WTC11 (cell line): ENCODE measurements around the gene FOXP1. TPM values are rescaled to one million over a fixed set of nuclear protein-coding genes. Genes with fewer than 3 reads are reported as not detected.

Source experiments
- ATAC-seq: fragments of 200-7000 bp; cut with Tn5 transposase; 2 replicates; pipeline ENCODE4 v1.10.0; 2021; ENCODE audit warnings: mild to moderate bottlenecking, moderate library complexity
- CTCF ChIA-PET: fragments of 300-600 bp; sonication (Branson Sonifier 250); formaldehyde crosslinking; loops from one replicate; lab custom pipeline; 2021; ENCODE audit warnings: antibody characterized with exemption; lab: Charles Lee
- POLR2A ChIA-PET: fragments of 350-600 bp; sonication (Branson Sonifier 250); formaldehyde crosslinking; loops from one replicate; lab custom pipeline; 2021; ENCODE audit warnings: antibody characterized with exemption; lab: Charles Lee
- DNase-seq: peaks from one replicate; pipeline ENCODE4 v3.0.0; 2021; ENCODE audit warnings: low spot score
- H3K27ac Mint-ChIP-seq: 2 replicates; pipeline ENCODE4 v1.8.0; 2021; ENCODE audit warnings: mixed read lengths
- H3K27me3 Mint-ChIP-seq: 2 replicates; pipeline ENCODE4 v1.8.0; 2021; ENCODE audit warnings: low read depth, mild to moderate bottlenecking, moderate library complexity, mixed read lengths
- H3K36me3 Mint-ChIP-seq: 2 replicates; pipeline ENCODE4 v1.8.0; 2021; ENCODE audit warnings: mixed read lengths
- H3K4me1 Mint-ChIP-seq: 2 replicates; pipeline ENCODE4 v1.8.0; 2022; ENCODE audit warnings: mixed read lengths
- H3K4me3 Mint-ChIP-seq: 2 replicates; pipeline ENCODE4 v1.8.0; 2021; ENCODE audit warnings: mild to moderate bottlenecking, moderate library complexity, mixed read lengths
- H3K9me3 Mint-ChIP-seq: 2 replicates; pipeline ENCODE4 v1.8.0; 2021; ENCODE audit warnings: mixed read lengths
- ATF1 ChIP-seq: sonication (generic); formaldehyde crosslinking; IDR thresholded peaks from 2 replicates; pipeline ENCODE4 v1.8.1; 2023; ENCODE audit warnings: mild to moderate bottlenecking, moderate library complexity, missing genetic modification reagents
- CBFB ChIP-seq: sonication (generic); formaldehyde crosslinking; IDR thresholded peaks from 2 replicates; pipeline ENCODE4 v1.8.1; 2022; ENCODE audit warnings: mild to moderate bottlenecking, low read depth, missing genetic modification reagents
- ELF4 ChIP-seq: sonication (generic); formaldehyde crosslinking; IDR thresholded peaks from 2 replicates; pipeline ENCODE4 v1.8.1; 2022; ENCODE audit warnings: low read depth, mild to moderate bottlenecking, moderate library complexity, missing genetic modification reagents
- EMX1 ChIP-seq: fragments of 250-450 bp; sonication (Bioruptor Pico); IDR thresholded peaks from 2 replicates; pipeline ENCODE4 v1.8.0; 2021; ENCODE audit warnings: mild to moderate bottlenecking
- HMGXB4 ChIP-seq: sonication (generic); formaldehyde crosslinking; IDR thresholded peaks from 2 replicates; pipeline ENCODE4 v1.8.1; 2023; ENCODE audit warnings: mild to moderate bottlenecking, moderate library complexity, missing genetic modification reagents
- JAZF1 ChIP-seq: fragments of 250-450 bp; sonication (Bioruptor Pico); IDR thresholded peaks from 2 replicates; pipeline ENCODE4 v1.9.0; 2021; ENCODE audit warnings: moderate library complexity, mild to moderate bottlenecking, inconsistent platforms
- MXD4 ChIP-seq: fragments of 250-450 bp; sonication (Bioruptor Pico); IDR thresholded peaks from 2 replicates; pipeline ENCODE4 v1.8.0; 2021; ENCODE audit warnings: mild to moderate bottlenecking, moderate library complexity, borderline replicate concordance
- MYBL2 ChIP-seq: sonication (generic); formaldehyde crosslinking; IDR thresholded peaks from 2 replicates; pipeline ENCODE4 v1.8.1; 2023; ENCODE audit warnings: mild to moderate bottlenecking, moderate library complexity, missing genetic modification reagents
- NFATC4 ChIP-seq: fragments of 250-450 bp; sonication (Bioruptor Pico); IDR thresholded peaks from 2 replicates; pipeline ENCODE4 v1.9.0; 2021; ENCODE audit warnings: mild to moderate bottlenecking
- NFE2L1 ChIP-seq: sonication (generic); formaldehyde crosslinking; IDR thresholded peaks from 2 replicates; pipeline ENCODE4 v1.8.1; 2023; ENCODE audit warnings: missing genetic modification reagents
- NR2C2 ChIP-seq: sonication (generic); formaldehyde crosslinking; IDR thresholded peaks from 2 replicates; pipeline ENCODE4 v1.8.0; 2022; ENCODE audit warnings: mild to moderate bottlenecking, missing genetic modification reagents
- PRRX2 ChIP-seq: fragments of 250-450 bp; sonication (Bioruptor Pico); IDR thresholded peaks from 2 replicates; pipeline ENCODE4 v1.8.0; 2021; ENCODE audit warnings: mild to moderate bottlenecking
- RELA ChIP-seq: sonication (generic); formaldehyde crosslinking; IDR thresholded peaks from 2 replicates; pipeline ENCODE4 v1.8.1; 2022; ENCODE audit warnings: missing genetic modification reagents, mild to moderate bottlenecking, borderline replicate concordance
- SMAD3 ChIP-seq: sonication (generic); formaldehyde crosslinking; IDR thresholded peaks from 2 replicates; pipeline ENCODE4 v1.8.0; 2022; ENCODE audit warnings: missing genetic modification reagents, mild to moderate bottlenecking, borderline replicate concordance
- SOX15 ChIP-seq: fragments of 250-450 bp; sonication (Bioruptor Pico); IDR thresholded peaks from 2 replicates; pipeline ENCODE4 v1.9.0; 2021; ENCODE audit warnings: mild to moderate bottlenecking
- ZBTB43 ChIP-seq: sonication (generic); formaldehyde crosslinking; IDR thresholded peaks from 2 replicates; pipeline ENCODE4 v1.8.1; 2023; ENCODE audit warnings: mild to moderate bottlenecking, missing genetic modification reagents
- ZNF121 ChIP-seq: sonication (generic); formaldehyde crosslinking; IDR thresholded peaks from 2 replicates; pipeline ENCODE4 v1.8.0; 2023; ENCODE audit warnings: missing genetic modification reagents
- ZNF416 ChIP-seq: fragments of 250-450 bp; sonication (Bioruptor Pico); IDR thresholded peaks from 2 replicates; pipeline ENCODE4 v1.9.0; 2021; ENCODE audit warnings: mild to moderate bottlenecking, inconsistent platforms
- ZNF423 ChIP-seq: fragments of 250-450 bp; sonication (Bioruptor Pico); IDR thresholded peaks from 2 replicates; pipeline ENCODE4 v2.1.2; 2022; ENCODE audit warnings: mild to moderate bottlenecking, moderate library complexity
- total RNA-seq: library from RNA; stranded (reverse); gene quantifications from 3 replicates; pipeline ENCODE4 v1.2.3, GENCODE V29; 2021
- TF ChIP-seq, protein P1 (sequence below): sonication (generic); formaldehyde crosslinking; IDR thresholded peaks from 2 replicates; pipeline ENCODE4 v1.8.1; 2023; ENCODE audit warnings: mild to moderate bottlenecking, missing genetic modification reagents, borderline replicate concordance
- TF ChIP-seq, protein P2 (sequence below): fragments of 250-450 bp; sonication (Bioruptor Pico); IDR thresholded peaks from 2 replicates; pipeline ENCODE4 v1.9.0; 2021; ENCODE audit warnings: mild to moderate bottlenecking, borderline replicate concordance

The FOXP1 gene
- total RNA-seq, 1 experiment from 2014 or later, result 25.8 TPM

DNA sequence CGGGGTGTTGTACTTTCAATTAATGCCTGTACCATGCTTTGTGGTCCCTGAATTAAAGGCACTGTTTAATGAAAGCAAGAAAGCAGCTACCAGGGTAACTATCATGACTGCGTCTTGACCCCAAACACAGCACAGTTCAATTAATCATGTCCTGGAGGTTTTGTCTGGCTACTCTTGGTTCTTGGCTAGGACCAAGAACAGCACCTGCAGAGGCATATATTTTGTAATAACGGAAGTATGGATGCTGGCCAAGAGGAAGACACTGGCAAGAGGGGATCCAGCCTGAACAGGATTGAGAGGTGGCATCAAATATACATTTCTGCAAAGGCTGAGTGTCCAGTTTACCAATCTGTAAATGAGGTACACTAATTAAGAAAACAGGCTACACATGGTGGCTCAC, 119.9 kb downstream of the FOXP1 start (continued):
- no peak for TF ChIP-seq NFATC4
- no peak for TF ChIP-seq ZNF423 (CRISPR knock-in tag)
- TF ChIP-seq ZNF416 (CRISPR knock-in tag), result no peak
- no peak for TF ChIP-seq SOX15 (CRISPR knock-in tag)
- no peak for TF ChIP-seq CBFB
- no peak for TF ChIP-seq RELA (CRISPR knock-in tag)

DNA sequence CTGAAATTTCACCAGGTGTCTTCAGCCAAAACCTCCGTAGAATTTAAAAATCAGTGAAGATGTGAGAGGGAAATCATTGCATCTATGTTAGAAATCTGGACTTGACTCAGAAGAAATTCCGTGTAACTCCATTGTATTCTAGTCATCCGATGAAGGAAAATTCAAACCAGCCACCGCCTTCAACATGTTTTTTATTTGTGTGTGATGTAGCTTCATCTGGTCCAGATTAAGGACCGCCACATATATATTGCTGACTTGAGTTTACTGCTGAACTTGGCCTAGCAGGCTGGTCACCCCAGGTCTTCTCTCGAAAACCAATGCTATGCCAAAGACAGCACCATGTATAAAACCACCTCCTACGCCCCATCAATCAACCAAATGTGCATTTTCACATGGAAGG, 120.9 kb downstream of the FOXP1 start:
- Mint-ChIP-seq H3K27me3 (no peaks in the 10 kb centered on the region), H3K4me3 (no peak overlapping the region), H3K27ac (no peak overlapping the region), H3K9me3 (no peaks in the 10 kb centered on the region), H3K4me1 (peaks cover 26% of the 10 kb centered on the region), H3K36me3 (no peaks in the 10 kb centered on the region)
- ChIA-PET POLR2A (no interaction called here), CTCF (no interaction called here)
- TF ChIP-seq MYBL2 (CRISPR knock-in tag), result no peak
- no peak for TF ChIP-seq SMAD3
- TF ChIP-seq ZNF121 (CRISPR knock-in tag), result no peak
- TF ChIP-seq, protein P1, sequence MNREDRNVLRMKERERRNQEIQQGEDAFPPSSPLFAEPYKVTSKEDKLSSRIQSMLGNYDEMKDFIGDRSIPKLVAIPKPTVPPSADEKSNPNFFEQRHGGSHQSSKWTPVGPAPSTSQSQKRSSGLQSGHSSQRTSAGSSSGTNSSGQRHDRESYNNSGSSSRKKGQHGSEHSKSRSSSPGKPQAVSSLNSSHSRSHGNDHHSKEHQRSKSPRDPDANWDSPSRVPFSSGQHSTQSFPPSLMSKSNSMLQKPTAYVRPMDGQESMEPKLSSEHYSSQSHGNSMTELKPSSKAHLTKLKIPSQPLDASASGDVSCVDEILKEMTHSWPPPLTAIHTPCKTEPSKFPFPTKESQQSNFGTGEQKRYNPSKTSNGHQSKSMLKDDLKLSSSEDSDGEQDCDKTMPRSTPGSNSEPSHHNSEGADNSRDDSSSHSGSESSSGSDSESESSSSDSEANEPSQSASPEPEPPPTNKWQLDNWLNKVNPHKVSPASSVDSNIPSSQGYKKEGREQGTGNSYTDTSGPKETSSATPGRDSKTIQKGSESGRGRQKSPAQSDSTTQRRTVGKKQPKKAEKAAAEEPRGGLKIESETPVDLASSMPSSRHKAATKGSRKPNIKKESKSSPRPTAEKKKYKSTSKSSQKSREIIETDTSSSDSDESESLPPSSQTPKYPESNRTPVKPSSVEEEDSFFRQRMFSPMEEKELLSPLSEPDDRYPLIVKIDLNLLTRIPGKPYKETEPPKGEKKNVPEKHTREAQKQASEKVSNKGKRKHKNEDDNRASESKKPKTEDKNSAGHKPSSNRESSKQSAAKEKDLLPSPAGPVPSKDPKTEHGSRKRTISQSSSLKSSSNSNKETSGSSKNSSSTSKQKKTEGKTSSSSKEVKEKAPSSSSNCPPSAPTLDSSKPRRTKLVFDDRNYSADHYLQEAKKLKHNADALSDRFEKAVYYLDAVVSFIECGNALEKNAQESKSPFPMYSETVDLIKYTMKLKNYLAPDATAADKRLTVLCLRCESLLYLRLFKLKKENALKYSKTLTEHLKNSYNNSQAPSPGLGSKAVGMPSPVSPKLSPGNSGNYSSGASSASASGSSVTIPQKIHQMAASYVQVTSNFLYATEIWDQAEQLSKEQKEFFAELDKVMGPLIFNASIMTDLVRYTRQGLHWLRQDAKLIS (CRISPR knock-in tag), result no peak
- no peak for TF ChIP-seq ATF1
- no peak for TF ChIP-seq ZNF423 (CRISPR knock-in tag)
- TF ChIP-seq MXD4, result no peak
- TF ChIP-seq HMGXB4, result no peak
- TF ChIP-seq, protein P2, sequence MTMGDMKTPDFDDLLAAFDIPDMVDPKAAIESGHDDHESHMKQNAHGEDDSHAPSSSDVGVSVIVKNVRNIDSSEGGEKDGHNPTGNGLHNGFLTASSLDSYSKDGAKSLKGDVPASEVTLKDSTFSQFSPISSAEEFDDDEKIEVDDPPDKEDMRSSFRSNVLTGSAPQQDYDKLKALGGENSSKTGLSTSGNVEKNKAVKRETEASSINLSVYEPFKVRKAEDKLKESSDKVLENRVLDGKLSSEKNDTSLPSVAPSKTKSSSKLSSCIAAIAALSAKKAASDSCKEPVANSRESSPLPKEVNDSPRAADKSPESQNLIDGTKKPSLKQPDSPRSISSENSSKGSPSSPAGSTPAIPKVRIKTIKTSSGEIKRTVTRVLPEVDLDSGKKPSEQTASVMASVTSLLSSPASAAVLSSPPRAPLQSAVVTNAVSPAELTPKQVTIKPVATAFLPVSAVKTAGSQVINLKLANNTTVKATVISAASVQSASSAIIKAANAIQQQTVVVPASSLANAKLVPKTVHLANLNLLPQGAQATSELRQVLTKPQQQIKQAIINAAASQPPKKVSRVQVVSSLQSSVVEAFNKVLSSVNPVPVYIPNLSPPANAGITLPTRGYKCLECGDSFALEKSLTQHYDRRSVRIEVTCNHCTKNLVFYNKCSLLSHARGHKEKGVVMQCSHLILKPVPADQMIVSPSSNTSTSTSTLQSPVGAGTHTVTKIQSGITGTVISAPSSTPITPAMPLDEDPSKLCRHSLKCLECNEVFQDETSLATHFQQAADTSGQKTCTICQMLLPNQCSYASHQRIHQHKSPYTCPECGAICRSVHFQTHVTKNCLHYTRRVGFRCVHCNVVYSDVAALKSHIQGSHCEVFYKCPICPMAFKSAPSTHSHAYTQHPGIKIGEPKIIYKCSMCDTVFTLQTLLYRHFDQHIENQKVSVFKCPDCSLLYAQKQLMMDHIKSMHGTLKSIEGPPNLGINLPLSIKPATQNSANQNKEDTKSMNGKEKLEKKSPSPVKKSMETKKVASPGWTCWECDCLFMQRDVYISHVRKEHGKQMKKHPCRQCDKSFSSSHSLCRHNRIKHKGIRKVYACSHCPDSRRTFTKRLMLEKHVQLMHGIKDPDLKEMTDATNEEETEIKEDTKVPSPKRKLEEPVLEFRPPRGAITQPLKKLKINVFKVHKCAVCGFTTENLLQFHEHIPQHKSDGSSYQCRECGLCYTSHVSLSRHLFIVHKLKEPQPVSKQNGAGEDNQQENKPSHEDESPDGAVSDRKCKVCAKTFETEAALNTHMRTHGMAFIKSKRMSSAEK (CRISPR knock-in tag), result no peak
- ATAC-seq, result no peak
- no peak for DNase-seq

- ChIA-PET POLR2A (no interaction called here), CTCF (no interaction called here)
- no peak for DNase-seq
- no peak for ATAC-seq
- Mint-ChIP-seq H3K27me3 (no peaks in the 10 kb centered on the region), H3K36me3 (no peaks in the 10 kb centered on the region), H3K4me1 (peaks cover 23% of the 10 kb centered on the region), H3K9me3 (no peaks in the 10 kb centered on the region), H3K27ac (peak overlapping the region; percentile 2; the same call in 1 of the 2 replicates), H3K4me3 (no peak overlapping the region)
- TF ChIP-seq SMAD3 (no peak), RELA (CRISPR knock-in tag) (no peak), PRRX2 (no peak), ELF4 (no peak), JAZF1 (no peak), ZNF423 (CRISPR knock-in tag) (no peak), NFE2L1 (CRISPR knock-in tag) (no peak), EMX1 (CRISPR knock-in tag) (no peak), NFATC4 (no peak), ZBTB43 (CRISPR knock-in tag) (no peak), NR2C2 (CRISPR knock-in tag) (no peak)
These were observed 121.6 kb downstream of the FOXP1 start for GRCh38 chr3:71461749-71462483.
